Panc1 (cell line): ENCODE measurements around the gene RRH.

Source experiments
- TCF7L2 ChIP-seq: IDR thresholded peaks from 2 replicates; pipeline ENCODE4 v1.6.1; 2011; ENCODE audit warnings: mild to moderate bottlenecking, low read depth, low read length, inconsistent platforms
- TF ChIP-seq, protein P1 (sequence below): fragments of 450-650 bp; IDR thresholded peaks from 2 replicates; pipeline ENCODE4 v1.5.1; 2017; ENCODE audit warnings: mild to moderate bottlenecking

DNA sequence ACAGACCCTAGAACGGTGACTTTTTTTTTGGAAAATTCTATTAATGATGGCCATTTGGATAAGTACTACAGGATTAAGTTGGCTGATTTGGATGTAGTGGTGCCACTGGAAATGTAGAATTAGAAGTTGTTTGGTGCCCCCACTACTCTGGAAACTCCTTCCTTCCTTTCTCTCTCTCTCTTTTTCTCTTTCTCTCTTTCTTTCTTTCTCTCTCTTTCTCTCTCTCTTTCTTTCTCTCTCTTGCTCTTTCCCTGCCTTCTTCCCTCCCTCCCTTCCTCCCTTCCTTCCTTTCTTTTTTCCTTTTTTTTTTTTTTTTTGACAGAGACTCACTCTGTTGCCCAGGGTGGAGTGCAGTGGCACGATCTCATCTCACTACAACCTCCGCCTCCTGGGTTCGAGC, 9.5 kb upstream of the RRH start:
- TF ChIP-seq, protein P1, sequence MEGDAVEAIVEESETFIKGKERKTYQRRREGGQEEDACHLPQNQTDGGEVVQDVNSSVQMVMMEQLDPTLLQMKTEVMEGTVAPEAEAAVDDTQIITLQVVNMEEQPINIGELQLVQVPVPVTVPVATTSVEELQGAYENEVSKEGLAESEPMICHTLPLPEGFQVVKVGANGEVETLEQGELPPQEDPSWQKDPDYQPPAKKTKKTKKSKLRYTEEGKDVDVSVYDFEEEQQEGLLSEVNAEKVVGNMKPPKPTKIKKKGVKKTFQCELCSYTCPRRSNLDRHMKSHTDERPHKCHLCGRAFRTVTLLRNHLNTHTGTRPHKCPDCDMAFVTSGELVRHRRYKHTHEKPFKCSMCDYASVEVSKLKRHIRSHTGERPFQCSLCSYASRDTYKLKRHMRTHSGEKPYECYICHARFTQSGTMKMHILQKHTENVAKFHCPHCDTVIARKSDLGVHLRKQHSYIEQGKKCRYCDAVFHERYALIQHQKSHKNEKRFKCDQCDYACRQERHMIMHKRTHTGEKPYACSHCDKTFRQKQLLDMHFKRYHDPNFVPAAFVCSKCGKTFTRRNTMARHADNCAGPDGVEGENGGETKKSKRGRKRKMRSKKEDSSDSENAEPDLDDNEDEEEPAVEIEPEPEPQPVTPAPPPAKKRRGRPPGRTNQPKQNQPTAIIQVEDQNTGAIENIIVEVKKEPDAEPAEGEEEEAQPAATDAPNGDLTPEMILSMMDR: no peak
- TF ChIP-seq TCF7L2: no peak
